Peyer's patch (tissue), 4 donors: Measurements from ENCODE around the gene PIGK.

ENCODE experiments used
- CTCF ChIP-seq, 6 experiments: fragments of 450-650 bp in 4 of 6; fragments of 200-600 bp in 2 of 6; sonication (generic) in 1 of 6; IDR thresholded peaks; one replicate each; pipeline ENCODE4 v1.5.1; 2017 to 2019; ENCODE audit warnings: antibody characterized with exemption in 6 of 6, mild to moderate bottlenecking in 3 of 6, moderate library complexity in 1 of 6
- POLR2A ChIP-seq, 2 donors: fragments of 450-650 bp; IDR thresholded peaks; one replicate each; pipeline ENCODE4 v1.5.1; 2017; ENCODE audit warnings: antibody characterized with exemption in 2 of 2, mild to moderate bottlenecking in 2 of 2, moderate library complexity in 2 of 2

DNA sequence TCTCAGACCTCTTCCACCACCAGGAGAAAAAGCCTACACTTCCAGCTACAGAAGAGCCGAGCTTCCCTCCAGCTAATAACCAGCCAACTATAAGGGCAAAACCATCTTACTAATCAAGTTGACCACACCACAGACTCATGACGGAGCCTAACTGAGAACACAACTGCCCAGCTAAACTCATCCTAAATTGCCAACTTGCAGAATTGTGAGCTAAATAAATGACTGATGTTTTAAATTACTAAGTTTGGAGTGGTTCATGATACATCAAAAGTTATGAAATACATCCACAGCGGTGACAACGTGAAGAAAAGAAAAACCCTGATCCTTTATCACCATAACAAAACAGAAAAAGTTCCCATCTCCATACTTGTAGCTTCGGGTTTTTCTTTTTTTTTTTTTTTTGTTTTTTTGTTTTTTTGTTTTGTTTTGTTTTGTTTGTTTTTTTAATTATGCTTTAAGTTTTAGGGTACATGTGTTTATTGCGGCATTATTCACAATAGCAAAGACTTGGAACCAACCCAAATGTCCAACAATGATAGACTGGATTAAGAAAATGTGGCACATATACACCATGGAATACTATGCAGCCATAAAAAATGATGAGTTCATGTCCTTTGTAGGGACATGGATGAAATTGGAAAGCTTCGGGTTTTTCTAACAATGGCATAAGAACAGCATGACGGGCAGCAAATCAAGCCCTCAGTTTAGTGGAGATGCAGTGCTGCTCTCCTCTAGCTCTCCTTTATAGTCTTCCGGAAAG, 122.6 kb downstream of the PIGK start:
- TF ChIP-seq POLR2A (IDR thresholded peaks at IDR 0.05) (no peak), CTCF (IDR thresholded peaks at IDR 0.05) (no peak)
